ENCODE results near the gene XCR1. TPM values are rescaled to one million over a fixed set of nuclear protein-coding genes. Genes with fewer than 3 reads are reported as not detected.
"Not testable (repeated sequence)": the region's sequence is repeated elsewhere in the genome, so short reads cannot be mapped to it uniquely, and the experiment has no call there.

Gene XCR1
- total RNA-seq, 1 donor from 2014 or later = not detected

- no peak overlapping the region for H3K4me3 Mint-ChIP-seq
- intact Hi-C loops (cut with micrococcal nuclease) = no loop called here
- POLR2A ChIA-PET = no interaction called here
- no peaks in the 10 kb centered on the region for H3K4me1 Mint-ChIP-seq
- CTCF ChIA-PET = no interaction called here
- DNase-seq (no peak), ATAC-seq (ENCODE audit: low read depth) (no peak)
- H3K27me3 Mint-ChIP-seq = peaks cover 28% of the 10 kb centered on the region
- no peak overlapping the region for H3K27ac Mint-ChIP-seq
- no peaks in the 10 kb centered on the region for H3K9me3 Mint-ChIP-seq
- H3K36me3 Mint-ChIP-seq (ENCODE audit: low read depth) = no peaks in the 10 kb centered on the region
- no peak for TF ChIP-seq CTCF (IDR thresholded peaks at IDR 0.05)
Observed at GRCh38 chr3:46049093-46049492, 21.8 kb upstream of the XCR1 start.

GRCh38 chr3:46046231-46046630 lies 18.9 kb upstream of the XCR1 start:
- ATAC-seq (ENCODE audit: low read depth); DNase-seq; H3K4me1 Mint-ChIP-seq; H3K36me3 Mint-ChIP-seq (ENCODE audit: low read depth); intact Hi-C loops (cut with micrococcal nuclease); H3K9me3 Mint-ChIP-seq; H3K4me3 Mint-ChIP-seq; H3K27ac Mint-ChIP-seq; POLR2A ChIA-PET; CTCF ChIA-PET: not testable (repeated sequence)
- H3K27me3 Mint-ChIP-seq = peaks cover 26% of the 10 kb centered on the region

- H3K36me3 Mint-ChIP-seq (ENCODE audit: low read depth) = no peaks in the 10 kb centered on the region
- ChIA-PET CTCF (no interaction called here), POLR2A (no interaction called here)
- no peaks in the 10 kb centered on the region for H3K4me1 Mint-ChIP-seq
- H3K27ac Mint-ChIP-seq = no peak overlapping the region
- DNase-seq (no peak), ATAC-seq (ENCODE audit: low read depth) (no peak)
- no peak for TF ChIP-seq CTCF (IDR thresholded peaks at IDR 0.05)
- H3K9me3 Mint-ChIP-seq = peaks cover 3% of the 10 kb centered on the region
- intact Hi-C loops (cut with micrococcal nuclease) = no loop called here
- no peak overlapping the region for H3K4me3 Mint-ChIP-seq
- H3K27me3 Mint-ChIP-seq = peaks cover 9% of the 10 kb centered on the region
Observed at GRCh38 chr3:46038916-46039315, 11.6 kb upstream of the XCR1 start.

GRCh38 chr3:46038071-46038470 lies 10.8 kb upstream of the XCR1 start:
- ATAC-seq (ENCODE audit: low read depth); H3K27ac Mint-ChIP-seq; H3K4me1 Mint-ChIP-seq; DNase-seq; CTCF ChIA-PET; H3K9me3 Mint-ChIP-seq; POLR2A ChIA-PET; H3K36me3 Mint-ChIP-seq (ENCODE audit: low read depth); intact Hi-C loops (cut with micrococcal nuclease); H3K4me3 Mint-ChIP-seq; H3K27me3 Mint-ChIP-seq: not testable (repeated sequence)

GRCh38 chr3:46036191-46036590 lies 8.9 kb upstream of the XCR1 start:
- peaks cover 2% of the 10 kb centered on the region for H3K4me1 Mint-ChIP-seq
- DNase-seq = no peak
- peaks cover under 1% of the 10 kb centered on the region for H3K27me3 Mint-ChIP-seq
- H3K27ac Mint-ChIP-seq = no peak overlapping the region
- peaks cover 1% of the 10 kb centered on the region for H3K9me3 Mint-ChIP-seq
- POLR2A ChIA-PET = no interaction called here
- intact Hi-C loops (cut with micrococcal nuclease) = no loop called here
- TF ChIP-seq CTCF (IDR thresholded peaks at IDR 0.05) = no peak
- no peaks in the 10 kb centered on the region for H3K36me3 Mint-ChIP-seq (ENCODE audit: low read depth)
- CTCF ChIA-PET = no interaction called here
- H3K4me3 Mint-ChIP-seq = no peak overlapping the region
- no peak for ATAC-seq (ENCODE audit: low read depth)

- no peaks in the 10 kb centered on the region for H3K36me3 Mint-ChIP-seq (ENCODE audit: low read depth)
- DNase-seq (no peak), ATAC-seq (ENCODE audit: low read depth) (no peak)
- H3K27me3 Mint-ChIP-seq = no peaks in the 10 kb centered on the region
- peaks cover 8% of the 10 kb centered on the region for H3K9me3 Mint-ChIP-seq
- intact Hi-C loops (cut with micrococcal nuclease) = no loop called here
- no peak overlapping the region for H3K27ac Mint-ChIP-seq
- TF ChIP-seq CTCF (IDR thresholded peaks at IDR 0.05) = no peak
- CTCF ChIA-PET = no interaction called here
- POLR2A ChIA-PET = no interaction called here
- H3K4me3 Mint-ChIP-seq = no peak overlapping the region
- peaks cover 16% of the 10 kb centered on the region for H3K4me1 Mint-ChIP-seq
Observed at GRCh38 chr3:46031747-46032146, 4.5 kb upstream of the XCR1 start.
